ENCODE results near the gene SEC14L3.
"Not testable (repeated sequence)": the region's sequence is repeated elsewhere in the genome, so short reads cannot be mapped to it uniquely, and the experiment has no call there.

Gene SEC14L3

DNA sequence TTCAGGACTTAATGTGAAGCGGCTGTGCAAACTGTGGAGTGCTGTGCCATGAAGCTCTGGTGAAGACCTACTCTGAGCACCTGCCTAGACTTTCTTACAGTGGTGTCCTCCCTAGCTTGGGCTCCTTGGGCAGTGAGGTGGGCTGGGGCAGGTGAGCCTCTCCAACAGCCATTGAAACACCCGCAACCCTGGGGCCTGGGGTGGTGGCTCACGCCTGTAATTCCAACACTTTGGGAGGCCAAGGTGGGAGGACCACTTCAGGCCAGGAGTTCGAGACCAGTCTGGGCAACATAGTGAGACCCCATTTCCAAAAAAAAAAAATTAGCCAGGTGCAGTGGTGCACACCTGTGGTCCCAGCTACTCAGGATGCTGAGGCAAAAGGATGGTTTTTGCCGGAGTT is 14.3 kb upstream of the SEC14L3 start:
- no peak for DNase-seq (ENCODE audit: extremely low read depth in 1 of 2, low read depth in 1 of 2)

DNA sequence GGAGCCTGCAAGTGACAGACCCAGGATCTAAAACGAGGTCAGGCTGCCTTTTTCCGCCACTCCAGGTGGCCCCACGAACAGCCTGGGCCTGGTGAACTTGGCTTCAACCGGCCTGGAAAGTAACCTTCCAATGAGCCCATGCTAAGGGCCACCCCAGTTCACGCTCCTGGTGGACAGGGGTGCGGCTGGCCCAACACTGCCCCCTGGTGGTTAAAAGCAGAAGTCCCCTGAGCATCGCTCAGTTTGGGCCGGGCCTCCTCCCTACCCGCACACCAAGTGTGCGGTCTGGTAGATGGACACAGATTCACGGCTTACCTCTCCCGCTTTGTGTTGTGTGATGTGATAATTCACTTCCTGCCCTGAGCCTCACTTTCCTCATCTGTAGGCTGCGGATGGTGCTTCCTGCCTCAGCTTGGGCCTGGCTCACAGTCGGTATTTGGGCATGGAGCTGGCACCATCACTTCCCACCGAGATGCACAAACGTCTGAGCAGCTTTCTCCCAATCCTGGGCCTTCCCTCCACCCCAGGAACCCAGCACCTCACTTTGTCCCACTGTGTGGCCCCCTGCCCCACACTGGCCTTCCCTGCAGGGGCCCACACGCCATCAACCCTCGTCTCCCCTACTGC is 13.7 kb upstream of the SEC14L3 start:
- DNase-seq (ENCODE audit: extremely low read depth in 1 of 2, low read depth in 1 of 2), result peak; percentile 46 to 64

DNA sequence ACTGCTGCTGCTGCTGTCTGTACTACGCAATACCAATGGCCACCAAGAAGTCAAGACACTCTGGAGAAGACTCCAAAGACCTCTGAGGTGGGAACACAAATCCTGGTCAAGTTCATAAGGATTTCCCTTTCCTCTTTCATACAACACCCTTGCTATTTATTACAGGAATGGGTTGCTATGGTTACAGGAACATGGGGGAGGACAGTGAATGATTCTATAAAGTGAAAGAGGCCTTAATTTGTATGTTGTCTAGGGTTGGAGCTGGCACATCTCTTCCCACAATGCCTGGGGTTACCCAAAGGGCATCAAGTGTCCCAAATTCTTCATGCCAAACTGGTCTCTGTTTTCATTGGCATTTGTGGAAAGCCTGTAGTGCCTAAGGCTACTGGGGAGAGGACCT is 11.4 kb upstream of the SEC14L3 start:
- DNase-seq (ENCODE audit: extremely low read depth in 1 of 2, low read depth in 1 of 2), result no peak

DNA sequence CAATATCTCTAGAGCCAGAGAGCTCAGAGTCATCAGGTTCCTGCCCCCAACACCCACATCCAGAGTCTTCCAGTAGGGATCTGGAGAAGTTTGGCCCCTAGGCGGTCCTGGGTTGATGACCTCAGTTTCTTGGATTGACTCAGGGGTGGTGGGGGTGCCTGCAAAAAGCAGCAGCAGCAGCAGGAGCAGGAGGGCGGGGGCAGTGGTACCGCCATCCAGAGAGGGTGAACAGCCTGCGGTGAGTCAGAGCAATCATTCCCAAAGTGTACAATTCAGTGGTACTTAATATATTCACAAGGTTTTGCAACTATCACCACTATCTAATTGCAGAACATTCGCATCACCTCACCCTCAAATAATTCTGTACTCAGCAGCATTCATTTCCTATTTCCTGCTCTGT is 9.9 kb upstream of the SEC14L3 start:
- DNase-seq (ENCODE audit: extremely low read depth in 1 of 2, low read depth in 1 of 2), result no peak

DNA sequence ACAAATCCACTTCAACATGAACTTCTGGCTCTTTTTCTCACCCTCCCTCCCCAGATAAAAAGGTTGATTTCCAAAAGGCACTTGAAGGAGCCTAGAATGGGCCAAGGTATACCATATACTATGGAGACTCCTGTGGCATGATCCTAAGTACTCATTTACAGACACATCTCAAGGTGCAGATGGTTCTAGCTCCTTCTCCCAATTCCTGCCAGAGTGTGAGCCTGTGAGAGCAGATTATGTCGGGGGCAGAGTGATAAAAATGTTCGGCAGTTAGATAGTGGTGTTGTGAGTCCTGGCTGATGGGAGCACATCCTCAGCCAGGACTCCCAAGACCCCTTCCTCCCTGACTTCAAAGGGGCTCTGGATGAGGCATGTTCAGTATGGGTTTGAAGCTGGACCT is 8.2 kb upstream of the SEC14L3 start:
- DNase-seq (ENCODE audit: extremely low read depth in 1 of 2, low read depth in 1 of 2), result no peak

DNA sequence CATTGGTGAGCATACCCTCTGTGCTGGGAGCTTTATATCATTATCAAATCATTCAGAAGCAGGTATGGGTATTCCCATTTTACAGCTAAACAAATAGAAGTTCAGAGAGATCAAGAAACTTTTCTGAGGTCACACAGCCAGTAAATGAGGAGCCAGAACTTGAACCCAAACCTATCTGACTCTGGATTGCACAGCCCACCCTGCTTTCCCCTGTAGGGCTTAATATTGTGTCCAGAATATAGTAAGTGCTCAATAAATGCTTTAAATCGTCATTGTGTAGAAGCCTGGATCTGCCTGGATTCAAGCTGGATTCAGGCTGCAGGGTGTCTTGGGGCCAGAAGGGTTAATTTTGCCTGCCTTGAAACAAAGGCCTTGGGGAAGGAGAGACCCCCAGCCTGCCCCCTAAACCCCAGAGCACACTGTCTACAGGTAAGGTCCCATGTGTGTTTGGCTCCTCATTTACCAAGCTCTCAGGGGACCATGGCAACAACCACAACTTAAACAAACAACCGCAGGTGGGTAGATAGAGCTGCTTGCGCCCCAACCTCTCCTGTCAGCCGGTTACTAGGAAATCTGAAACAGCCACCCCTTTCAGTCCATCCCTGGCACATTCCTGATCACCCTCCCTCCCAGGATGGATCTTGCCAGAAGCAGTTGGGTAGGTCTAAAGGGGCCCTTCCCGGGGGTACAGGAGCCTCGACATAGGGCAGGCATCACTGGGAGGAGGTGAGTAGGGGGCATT is 3.0 kb upstream of the SEC14L3 start:
- no peak for DNase-seq (ENCODE audit: extremely low read depth in 1 of 2, low read depth in 1 of 2)

DNA sequence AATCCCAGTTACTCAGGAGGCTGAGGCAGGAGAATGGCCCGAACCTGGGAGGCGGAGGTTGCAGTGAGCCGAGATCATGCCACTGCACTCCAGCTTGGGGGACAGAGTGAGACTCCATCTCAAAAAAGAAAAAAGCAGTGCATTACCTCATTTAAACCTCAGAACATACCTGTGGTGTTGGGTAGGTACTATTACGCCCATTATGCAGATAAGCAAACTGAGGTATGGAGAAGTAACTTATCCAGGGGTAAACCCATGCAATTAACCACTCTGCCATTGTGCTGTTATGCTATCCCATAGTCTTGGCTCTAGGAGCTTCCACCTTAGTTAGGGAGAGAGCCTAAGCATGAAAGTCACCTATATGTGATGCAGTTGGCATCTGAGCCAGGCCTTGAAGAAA is 2.3 kb upstream of the SEC14L3 start:
- no peak for DNase-seq (ENCODE audit: extremely low read depth in 1 of 2, low read depth in 1 of 2)

DNA sequence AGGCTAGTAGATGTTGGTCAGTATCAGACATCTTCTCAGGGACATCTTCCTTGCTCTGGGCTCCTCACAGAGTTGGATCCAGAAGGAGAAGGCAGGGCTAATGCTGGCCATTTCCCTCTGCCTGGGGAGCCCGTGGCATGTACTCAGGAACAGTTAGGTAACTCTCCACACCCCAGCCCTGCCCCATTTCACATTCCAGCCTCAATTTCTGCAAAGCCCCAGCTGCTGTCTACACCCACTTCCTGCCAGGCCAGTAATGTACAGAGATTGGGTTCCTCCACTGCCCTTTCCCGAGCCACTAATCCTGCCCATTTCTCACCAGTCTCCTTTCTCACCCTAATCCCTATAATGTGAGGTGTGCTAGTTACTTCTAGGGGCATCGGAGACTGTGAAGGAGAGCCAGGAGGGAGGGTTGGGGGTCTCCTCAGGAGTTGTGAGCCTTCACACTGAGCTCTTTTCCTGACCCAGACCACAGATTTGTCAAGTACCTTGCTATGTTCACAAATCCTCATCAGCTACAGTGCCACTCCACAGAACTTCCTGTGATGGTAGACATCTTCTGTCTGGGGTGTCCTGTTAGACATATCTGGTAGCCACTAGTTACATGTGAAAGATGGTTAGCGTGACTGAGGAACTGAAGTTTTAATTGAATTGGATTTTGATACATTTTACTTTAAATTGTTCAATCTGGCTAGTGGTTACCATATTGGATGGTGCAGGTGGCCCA is 1.3 kb upstream of the SEC14L3 start:
- DNase-seq (ENCODE audit: extremely low read depth in 1 of 2, low read depth in 1 of 2), result no peak

DNA sequence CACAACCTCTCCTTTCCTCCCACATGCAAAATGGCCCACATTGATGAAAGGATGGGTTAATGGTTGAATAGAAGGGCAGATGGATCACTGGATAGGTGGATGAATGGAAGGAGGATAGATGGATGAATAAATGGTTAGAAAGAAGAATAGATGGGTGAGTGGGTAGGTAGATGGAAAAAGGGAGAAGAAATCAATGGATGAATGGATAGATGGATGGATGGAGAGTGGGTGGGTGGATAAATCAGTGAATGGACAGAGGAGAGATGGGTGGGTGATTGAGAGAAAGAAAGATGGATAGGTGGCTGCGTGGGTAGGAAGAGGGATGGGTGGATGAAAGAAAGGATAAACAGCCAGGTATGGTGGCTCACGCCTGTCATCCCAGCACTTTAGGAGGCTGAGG is 1.2 kb downstream of the SEC14L3 start:
- DNase-seq (ENCODE audit: extremely low read depth in 1 of 2, low read depth in 1 of 2), result no peak

DNA sequence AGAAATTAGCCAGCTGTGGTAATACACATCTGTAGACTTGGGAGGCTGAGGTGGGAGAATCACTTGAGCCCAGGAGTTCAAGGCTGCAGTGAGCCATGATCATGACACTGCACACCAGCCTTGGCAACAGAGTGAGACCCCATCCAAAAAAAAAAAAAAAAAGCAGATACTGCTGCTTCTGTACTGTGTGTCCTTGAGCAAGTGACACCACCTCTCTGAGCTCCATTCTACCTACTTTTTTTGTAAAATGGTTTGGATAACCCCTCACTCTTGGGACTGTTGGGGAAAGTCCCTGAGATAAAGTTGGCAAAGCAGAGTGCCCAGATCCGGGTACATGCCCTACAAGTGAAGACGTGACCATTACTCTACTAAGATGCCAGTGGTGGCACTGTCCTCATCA is 2.7 kb downstream of the SEC14L3 start:
- no peak for DNase-seq (ENCODE audit: extremely low read depth in 1 of 2, low read depth in 1 of 2)

DNA sequence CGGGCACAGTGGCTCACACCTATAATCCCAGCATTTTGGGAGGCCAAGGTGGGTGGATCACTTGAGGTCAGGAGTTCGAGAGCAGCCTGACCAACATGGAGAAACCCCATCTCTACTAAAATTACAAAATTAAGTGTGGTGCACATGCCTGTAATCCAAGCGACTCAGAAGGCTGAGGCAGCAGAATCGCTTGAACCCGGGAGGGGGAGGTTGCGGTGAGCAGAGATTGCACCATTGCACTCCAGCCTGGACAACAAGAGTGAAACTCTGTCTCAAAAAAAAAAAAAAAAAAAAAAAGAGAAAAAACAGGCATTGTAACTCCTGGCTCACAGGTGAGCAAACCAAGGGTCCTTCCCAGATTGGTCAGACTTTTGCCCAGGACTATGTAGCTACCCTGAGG is 11.3 kb downstream of the SEC14L3 start:
- not testable (repeated sequence) for DNase-seq (ENCODE audit: extremely low read depth in 1 of 2, low read depth in 1 of 2)

DNA sequence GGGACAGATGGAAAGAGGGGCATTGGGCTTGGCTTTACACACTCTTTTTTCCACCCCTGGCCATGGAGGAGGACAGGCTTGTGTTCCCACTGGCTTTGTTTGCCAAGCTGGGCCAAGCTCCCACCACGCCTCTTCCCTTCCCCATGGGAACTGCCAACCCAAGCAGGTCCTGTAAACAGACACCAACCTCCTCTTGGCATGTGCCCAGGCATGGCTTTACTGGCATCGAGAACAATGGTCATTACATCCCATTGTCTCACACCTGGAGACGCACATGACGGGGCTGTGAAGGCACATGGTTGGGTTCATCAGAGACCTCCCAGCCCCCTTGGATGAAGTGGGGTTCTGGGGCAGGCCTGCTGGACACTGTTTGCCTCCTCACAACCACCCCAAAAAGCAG is 11.7 kb downstream of the SEC14L3 start:
- DNase-seq (ENCODE audit: extremely low read depth in 1 of 2, low read depth in 1 of 2), result no peak

DNA sequence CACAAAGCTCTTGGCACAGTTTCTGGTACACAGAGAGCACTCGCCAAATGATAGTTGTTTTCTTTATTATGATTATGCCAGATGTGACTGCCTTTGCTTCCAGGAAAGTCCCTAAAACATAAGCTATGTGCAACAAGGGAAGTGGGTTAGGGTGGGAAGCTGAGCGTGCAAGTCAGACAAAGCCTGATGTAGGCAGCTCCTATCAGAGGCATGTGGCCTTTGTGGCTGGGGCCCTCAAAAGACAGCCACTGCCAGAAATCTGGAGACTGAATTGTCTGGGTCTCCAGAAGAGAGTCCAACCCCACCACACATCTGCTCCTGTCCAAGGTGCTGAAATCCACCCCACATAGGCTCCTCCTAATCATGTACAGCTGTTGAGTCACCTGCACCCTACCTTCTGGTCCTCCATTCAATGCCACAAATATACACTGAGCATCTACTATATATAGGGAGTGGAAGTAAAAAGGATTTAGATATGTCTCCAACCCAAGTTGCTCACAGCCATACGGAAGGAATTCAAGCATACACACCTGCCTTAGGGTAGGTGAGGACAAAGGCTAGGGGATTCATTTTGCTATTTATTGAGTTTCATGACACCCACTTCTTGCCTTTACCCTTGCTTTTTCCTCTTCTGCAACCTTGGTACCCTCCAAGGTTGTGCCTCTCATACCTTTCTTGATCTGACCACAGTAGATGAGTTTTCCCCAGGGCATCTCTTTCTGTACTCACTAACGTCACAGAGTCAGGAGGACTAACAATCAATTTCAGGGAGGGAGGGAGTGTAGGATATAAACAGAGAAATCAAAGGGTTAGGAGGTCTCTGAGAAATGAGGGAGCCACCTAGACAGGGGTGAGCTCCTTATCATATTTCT is 12.4 kb downstream of the SEC14L3 start:
- no peak for DNase-seq (ENCODE audit: extremely low read depth in 1 of 2, low read depth in 1 of 2)

DNA sequence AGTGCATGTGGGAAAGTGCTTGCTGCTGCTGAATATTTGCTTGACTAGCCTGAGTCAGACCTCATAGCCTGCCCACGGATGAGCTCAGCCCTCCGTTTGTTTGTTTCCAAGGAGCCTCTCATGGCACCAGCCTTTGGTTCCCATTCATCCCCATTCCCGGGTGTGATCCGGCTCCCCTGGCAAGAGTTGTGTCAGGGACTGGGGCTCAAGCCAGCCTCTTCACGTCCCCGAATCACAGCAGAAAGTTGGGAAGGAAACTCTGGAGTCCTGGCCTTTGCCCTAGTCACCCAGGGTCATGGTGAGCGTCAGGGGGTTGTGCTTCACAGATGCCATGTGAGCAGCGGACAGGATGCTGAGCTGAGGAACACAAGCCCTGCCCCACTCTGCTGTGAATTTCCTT is 13.8 kb downstream of the SEC14L3 start:
- DNase-seq (ENCODE audit: extremely low read depth in 1 of 2, low read depth in 1 of 2), result no peak

DNA sequence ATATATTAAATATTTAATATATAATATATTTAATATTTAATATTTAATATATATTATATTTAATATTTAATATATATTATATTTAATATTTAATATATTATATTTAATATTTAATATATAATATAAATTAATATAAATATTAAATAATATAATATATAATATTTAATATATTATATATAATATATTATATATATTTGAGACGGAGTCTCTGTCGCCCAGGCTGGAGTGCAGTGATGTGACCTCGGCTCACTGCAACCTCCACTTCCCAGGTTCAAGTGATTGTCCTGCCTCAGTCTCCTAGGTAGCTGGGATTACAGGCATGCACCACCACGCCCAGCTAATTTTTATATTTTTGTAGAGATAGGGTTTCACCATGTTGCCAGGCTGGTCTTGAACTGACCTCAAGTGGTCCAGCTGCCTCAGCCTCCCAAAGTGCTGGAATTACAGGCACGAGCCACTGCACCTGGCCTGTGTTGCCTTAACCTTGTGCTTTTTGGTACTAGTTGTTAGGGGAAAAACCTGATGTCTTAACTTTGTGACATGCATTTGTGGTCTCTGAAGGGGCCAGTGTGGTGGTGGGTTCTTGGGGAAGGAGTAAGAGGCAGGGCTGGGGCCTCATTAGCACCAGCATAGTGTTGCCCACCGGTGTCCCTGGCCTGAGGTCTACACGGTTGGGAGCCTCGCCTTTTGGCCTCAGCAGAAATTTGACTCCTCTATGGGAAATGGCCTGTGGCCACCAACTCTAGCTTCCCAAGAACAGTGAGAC is 16.6 kb downstream of the SEC14L3 start:
- DNase-seq (ENCODE audit: extremely low read depth in 1 of 2, low read depth in 1 of 2), result no peak

DNA sequence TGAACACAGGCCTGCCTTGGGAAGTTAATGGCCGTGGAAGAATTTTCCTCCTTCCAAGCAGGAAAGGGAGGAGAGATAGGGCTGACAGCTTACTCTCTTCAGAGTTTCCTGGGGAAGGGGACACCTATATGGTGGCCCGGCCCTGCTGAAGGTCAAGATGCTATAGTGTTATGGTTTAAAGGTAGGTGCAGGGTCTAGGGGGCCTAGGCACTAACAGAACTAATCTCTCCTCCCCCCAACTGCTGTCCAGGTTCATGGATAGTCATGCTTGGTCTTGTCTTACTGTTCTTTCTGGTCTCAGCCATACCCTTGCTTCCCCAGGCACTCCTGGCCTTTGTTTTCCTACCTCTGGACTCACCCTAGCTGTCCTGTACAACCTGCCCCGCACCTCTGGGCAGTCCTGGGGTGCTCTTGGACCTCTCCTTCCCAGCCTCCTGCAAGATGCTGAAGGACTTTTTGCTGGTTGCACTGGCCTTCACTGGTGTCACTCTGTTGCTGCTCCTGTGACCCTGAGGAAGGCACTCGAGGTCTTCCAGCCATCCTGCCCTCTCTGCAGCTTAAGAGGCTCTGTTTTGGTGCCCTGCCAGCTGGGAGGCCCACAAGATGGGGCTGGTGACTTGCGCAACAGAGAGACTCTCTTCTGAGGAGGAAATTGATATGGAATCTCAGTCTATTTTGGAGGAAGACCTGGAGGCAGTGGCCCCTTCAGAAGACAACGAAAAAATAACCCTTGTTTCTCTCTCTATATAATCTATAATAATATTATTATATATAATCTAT is 17.9 kb downstream of the SEC14L3 start:
- DNase-seq (ENCODE audit: extremely low read depth in 1 of 2, low read depth in 1 of 2), result no peak

DNA sequence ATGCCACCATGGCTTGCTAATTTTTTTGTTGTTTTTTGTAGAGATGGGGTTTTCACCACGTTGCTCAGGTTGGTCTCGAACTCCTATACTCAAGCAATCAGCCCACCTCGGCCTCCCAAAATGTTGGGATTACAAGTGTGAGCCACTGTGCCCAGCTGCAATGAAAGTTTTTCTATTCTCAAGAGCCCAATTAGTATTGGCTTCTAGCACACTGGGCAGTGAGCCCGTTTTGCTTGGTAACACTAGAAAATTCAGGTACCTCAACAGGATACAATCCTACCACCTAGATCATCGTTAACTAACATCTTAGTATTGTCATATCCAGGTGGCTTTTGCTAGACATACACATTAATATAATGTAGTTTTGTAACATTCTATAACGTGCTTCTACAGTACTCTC is 19.0 kb downstream of the SEC14L3 start:
- DNase-seq (ENCODE audit: extremely low read depth in 1 of 2, low read depth in 1 of 2), result no peak

DNA sequence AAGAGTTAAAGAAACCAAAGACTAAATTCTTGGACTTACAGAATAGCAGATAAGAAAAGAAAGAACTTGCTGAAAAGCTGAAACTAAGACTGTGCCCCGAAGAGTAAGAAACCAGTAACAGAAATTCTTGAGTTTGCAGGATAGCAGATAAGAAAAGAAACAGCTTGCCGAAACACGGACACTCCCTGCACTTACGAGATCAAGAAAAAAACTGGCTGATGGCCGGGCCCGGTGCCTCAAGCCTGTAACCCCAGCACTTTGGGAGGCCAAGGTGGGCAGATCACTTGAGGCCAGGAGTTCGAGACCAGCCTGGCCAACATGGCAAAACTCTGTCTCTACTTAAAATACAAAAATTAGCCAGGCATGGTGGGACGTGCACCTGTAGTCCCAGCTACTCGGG is 20.3 kb downstream of the SEC14L3 start:
- not testable (repeated sequence) for DNase-seq (ENCODE audit: extremely low read depth in 1 of 2, low read depth in 1 of 2)

DNA sequence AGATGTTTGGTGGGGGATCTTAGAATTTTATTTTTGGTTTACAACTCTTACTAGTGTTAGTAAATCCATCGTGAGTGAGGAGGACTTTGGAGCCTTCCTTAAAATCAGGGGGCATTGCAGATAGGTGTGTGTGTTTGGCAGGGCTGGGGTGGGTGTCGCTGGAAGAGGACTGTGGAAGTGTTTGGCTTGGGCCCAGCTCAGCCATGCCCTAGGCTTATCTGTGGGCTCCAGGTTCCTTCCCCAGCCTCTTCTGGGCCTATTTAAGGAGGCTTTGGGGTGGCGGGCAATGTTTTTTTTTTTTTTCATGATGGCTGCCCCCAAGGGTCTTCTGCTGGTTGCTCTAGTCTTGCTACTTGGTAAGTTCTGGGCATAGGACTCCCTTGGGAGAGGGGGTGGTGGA is 24.2 kb downstream of the SEC14L3 start:
- DNase-seq (ENCODE audit: extremely low read depth in 1 of 2, low read depth in 1 of 2), result no peak
